ENCODE data around the gene DPY19L3.
"Not testable (repeated sequence)": the region's sequence is repeated elsewhere in the genome, so short reads cannot be mapped to it uniquely, and the experiment has no call there.

DPY19L3 gene

DNA sequence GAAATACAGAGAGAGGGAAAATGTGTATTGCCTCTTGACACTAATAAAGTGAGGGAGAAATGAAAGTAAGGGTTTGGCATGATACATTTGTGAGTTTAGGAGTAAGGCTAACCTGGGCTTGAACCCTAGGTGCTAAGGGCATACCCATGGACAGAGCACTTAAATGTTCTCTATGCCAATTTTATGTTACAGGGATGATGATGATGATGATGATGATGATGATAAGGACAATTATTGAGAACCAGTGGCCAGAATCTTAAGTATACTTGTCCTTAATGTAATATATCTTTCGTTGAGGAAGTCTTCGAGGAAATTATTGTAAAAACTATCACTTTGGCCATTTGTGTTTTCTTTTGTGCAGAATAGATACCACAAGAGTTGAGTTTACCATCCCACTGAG is 33.2 kb downstream of the DPY19L3 start:
- no peak for DNase-seq (ENCODE audit: low read depth in 2 of 2)

DNA sequence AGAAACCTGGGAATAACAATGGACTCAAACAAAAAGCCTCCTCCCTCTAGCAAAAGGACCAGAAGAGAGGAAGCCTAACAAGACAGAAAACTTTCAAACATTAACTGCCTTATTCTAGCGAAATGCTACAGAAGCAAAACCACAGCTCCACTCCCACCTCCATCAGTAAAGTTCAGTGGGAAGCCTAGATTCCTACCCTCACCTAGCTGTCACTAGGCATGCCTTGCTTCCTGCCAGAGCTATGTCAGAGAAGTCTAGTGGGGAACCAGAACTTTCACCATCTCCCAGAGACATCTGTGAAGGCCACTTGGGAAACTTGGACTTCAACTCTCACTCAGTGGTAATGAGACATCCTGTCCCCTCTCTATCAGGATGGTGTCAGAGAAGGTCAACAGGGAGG is 37.1 kb downstream of the DPY19L3 start:
- no peak for DNase-seq (ENCODE audit: low read depth in 2 of 2)

DNA sequence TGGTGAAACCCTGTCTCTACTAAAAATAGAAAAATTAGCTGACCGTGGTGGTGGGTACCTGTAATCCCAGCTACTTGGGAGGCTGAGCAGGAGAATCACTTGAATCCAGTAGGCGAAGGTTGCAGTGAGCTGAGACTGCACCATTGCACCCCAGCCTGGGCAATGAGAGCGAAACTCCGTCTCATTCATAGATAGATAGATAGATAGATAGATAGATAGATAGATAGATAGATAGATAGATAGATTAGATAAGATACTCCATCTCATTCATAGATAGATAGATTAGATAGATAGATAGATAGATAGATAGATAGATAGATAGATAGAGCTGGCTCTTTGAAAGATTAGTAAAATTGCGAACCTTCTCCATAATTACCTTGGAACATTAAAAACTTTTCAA is 42.0 kb downstream of the DPY19L3 start:
- not testable (repeated sequence) for DNase-seq (ENCODE audit: low read depth in 2 of 2)

DNA sequence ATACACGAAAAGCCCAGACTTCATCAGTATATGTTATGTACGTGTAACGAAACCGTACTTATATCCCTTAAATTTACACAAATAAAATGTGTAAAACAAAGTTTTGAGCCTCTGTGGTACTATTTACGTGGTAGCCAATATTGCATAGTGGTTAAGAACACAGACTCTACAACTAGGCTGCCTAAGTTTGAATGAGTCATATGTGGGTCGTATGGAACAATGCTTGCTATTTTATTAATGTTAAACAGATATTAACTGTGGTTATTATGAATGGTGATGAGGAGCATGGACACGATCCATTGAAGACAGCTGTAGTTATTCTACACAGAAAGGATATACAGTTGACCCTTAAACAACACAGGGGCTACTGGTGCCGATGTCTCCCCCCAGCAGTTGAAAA is 42.5 kb downstream of the DPY19L3 start:
- DNase-seq (ENCODE audit: low read depth in 2 of 2) = no peak

DNA sequence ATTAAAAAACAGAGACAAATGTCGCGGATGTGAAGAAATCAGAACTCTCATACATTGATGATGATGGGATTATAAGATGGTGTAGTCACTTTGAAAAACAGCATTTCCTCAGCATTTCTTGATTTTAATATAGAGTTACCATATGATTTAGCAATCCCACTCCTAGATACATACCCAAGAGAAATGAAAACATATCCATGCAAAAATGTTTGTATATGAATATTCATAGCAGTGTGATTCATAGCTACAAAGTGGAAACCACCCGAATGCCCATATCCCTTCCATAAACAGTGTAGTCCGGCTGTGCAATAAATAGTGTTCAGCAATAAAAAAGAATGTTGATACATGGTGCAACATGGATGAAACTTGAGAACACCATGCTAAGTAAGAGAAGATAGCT is 44.6 kb downstream of the DPY19L3 start:
- no peak for DNase-seq (ENCODE audit: low read depth in 2 of 2)

DNA sequence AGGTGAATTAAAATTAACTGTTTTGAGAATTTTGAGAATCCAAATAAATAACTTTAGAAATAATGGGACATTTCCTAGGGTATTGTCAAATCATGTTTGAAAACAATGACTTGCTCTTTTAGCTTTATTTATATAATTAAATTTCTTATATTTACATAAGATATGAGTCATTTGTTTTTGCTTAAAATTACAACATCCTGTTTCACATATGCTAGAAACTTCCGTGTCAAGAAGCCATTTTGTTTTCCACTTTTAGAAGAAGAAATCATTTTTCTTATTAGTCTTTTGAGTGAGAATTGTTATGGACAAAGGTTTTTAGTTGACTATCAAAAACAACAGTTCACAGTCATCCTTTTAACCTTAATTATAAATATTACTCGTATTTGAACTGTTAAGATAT is 48.2 kb downstream of the DPY19L3 start:
- no peak for DNase-seq (ENCODE audit: low read depth in 2 of 2)

DNA sequence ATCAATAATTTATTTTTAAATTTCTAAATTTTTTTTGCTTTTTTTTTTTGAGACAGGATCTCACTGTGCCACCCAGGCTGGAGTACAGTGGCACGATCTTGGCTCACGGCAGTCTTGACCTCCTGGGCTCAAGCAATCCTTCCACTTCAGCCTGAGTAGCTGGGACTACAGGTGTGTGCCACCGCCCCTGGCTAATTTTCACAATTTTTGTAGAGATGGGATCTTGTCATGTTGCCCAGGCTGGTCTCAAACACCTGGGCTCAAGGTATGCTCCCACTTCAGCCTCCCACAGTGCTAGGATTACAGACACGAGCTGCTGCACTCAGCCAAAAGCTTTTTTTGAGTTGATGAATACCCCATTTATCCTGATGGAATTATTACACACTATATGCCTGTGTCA is 50.8 kb downstream of the DPY19L3 start:
- no peak for DNase-seq (ENCODE audit: low read depth in 2 of 2)

DNA sequence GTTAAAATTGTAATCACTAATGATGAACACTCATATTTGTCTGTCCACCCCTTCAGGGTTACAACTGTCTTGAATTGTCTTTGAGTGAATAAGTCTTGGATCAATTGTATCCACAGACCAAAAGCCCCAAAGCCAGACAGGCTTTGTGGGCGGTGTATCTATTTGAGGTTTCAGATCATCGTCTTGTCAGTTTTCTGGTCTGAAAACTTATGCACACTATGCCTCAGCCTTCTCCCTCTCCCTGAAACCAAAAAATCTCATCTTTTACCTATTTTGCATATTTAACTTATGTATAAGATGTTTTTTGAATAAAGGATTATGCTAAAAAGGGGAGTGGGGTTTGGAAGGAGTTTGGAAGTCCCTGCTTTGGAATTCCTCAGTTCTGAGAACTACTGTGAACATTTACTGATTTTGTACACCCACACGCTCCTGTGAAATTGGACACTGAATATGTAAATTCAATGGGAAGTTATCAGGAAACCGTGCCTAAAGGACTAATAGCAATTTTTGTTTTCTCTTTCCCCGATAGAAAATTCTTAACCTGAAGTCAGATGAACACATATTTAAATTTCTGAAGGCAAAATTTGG is 52.1 kb downstream of the DPY19L3 start:
- no peak for DNase-seq (ENCODE audit: low read depth in 2 of 2)

DNA sequence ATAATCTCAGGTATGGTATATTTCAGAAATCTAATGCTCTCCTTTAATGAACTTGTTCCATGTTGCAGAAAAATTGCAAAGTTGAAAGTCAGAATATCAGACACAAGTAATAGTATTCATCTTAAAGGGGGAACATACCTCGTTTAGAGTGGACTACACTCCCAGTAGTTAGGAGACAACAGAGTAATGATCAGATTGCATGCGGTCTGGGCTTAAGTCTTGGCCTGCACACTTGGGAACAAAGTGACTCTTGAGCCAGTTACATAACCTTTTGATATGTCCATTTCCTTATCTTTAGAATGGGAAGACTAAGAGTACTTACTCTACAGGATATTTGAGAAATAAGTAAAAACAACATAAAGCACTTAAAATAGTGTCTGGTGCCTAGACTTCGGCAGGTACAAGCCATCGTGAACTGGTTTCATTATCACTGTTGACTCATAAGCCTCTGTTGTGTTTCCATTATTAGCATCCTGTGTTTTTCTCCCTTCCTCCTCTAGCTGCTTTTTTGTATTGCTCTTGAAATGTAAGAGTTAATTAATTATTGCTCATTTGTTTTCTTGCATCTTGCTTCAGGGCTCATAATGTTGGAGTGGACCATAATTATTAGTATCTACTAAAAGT is 53.0 kb downstream of the DPY19L3 start:
- DNase-seq (ENCODE audit: low read depth in 2 of 2) = no peak

DNA sequence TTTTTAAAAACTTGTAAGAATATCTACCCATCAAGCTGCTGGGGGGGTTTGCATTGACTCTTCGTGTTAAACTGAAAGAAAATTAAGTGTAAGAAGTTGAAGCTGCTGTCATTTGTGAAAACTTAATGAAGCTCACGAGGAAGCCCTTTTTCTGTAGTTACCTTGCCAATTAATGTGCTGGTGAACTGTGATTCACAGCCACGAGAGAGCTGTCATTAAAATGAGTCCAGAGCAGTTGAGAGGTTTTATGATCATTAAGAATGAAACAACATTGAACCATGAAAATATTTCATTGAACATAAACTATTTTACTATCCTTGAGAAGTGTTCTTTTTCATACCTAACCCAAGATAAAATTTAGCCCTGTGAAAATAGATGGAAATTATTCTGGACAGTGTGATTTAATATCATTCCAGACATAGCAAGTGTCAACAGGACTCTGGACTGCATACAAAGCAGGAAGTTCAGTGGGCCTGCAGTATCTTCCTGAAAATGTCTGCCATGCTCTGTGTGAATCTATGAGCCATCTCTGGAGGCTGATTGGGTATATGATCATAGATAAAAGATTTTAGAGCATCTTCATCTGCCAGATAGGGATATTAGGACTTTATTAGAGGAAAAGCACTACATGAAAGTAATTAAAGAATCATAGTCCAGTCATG is 53.8 kb downstream of the DPY19L3 start:
- DNase-seq (ENCODE audit: low read depth in 2 of 2) = no peak

DNA sequence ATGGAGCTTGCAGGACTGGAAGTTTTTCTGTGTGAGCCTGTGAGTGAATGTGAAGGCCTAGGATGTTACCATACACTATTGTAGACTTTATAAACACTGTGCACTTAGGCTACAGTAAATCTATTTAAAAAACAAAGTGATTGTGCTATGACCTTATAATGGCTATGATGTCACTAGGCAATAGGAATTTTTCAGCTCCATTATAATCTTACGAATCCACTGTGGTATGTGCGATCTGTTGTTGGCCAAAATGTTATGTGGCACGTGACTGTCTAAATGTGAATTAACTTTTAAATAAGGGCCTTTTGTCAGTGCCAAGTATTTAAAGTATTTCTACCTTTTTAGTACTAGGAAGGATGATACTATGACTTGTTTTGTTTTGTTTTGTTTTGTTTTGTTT is 54.9 kb downstream of the DPY19L3 start:
- no peak for DNase-seq (ENCODE audit: low read depth in 2 of 2)

DNA sequence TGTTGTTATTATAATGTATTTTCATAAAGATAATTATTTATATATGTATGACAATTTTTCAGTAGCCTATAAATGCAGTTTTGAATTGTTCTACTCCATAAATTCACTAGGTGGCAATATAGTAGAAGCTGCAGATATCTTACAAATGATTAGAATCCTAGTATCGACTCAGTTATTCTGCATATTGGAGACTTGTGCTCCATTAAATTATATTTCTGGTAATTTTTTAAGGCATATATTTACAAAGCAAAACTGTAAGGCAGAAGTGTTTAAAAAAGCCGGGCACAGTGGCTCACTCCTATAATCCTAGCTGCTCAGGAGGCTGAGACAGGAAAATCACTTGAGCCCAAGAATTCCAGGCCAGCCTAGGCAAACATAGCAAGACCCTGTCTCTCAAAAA is 58.7 kb downstream of the DPY19L3 start:
- no peak for DNase-seq (ENCODE audit: low read depth in 2 of 2)

DNA sequence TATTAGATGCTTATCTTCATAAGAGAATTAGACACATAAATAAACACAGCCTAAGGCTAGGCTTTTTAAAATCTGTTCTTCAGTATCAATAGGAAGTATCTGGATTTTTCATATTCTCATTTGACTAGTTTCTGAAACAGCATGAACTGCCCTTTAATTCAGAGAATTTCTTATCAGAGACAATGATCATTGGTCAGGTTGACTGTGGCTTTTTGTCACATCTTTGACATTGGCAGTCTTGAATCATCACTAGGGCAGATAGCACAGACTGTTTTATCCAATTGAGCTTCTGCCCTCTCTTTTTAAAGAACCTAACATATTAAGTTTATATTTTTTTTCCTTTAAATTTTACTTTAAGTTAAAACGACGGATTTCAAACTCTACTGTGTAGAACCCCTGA is 59.6 kb downstream of the DPY19L3 start:
- DNase-seq (ENCODE audit: low read depth in 2 of 2) = no peak

DNA sequence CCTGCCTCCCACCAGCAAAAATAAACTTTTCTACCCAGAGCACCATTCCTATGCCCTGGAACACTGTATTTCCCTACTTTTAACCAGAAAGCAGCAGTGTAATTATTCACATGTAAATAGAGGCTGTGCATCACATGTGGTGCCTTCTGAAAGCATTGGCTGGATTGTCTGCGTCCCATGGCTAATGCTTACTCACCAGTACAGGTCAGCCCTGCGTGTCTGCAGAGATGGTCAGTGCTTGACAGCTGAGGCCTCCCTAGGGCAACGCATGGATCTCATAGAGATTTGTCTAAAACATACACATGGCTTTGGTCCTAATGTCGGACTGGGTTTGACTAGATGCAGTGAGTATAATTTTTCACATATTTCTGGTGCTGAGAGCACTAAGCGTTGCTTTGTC is 64.2 kb downstream of the DPY19L3 start:
- DNase-seq (ENCODE audit: low read depth in 2 of 2) = no peak

DNA sequence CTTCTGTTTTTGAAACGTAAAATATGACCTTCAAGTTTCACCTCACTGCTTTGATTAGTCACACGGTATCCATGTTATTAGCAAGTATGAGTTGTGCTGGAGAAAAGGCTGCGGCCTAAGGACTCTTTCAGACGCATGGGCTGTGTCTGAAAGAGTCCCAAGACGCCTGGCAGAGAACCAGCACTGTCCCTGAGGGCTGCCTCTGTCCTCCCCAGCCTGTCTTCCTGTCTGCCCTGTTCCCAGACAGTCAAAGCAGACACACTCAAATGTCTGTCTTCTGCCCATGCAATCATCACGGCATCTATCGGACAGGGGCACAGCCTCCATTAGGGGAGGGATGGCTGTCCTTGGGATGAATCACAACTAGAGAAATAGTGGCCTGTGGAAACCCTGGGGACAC is 65.5 kb downstream of the DPY19L3 start:
- DNase-seq (ENCODE audit: low read depth in 2 of 2) = no peak

DNA sequence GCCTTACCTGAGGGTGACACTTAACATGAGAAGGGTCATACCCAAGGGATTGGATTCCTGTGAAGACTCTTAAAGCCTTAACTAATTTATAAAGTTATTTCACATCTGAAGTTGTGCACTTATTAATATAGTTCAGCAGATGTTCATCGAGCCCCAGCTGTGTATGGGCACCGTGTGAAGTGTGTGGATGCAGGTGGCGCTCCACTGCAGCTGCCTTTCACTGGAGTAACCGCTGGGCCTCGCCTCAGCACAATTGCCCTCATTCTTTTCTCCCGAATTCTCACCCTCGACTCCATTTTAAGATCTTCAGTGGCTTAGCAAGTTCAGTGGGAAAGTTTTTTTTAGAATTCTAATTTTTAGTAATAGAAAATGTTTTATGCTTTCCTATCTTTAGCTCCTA is 66.2 kb downstream of the DPY19L3 start:
- DNase-seq (ENCODE audit: low read depth in 2 of 2) = no peak

DNA sequence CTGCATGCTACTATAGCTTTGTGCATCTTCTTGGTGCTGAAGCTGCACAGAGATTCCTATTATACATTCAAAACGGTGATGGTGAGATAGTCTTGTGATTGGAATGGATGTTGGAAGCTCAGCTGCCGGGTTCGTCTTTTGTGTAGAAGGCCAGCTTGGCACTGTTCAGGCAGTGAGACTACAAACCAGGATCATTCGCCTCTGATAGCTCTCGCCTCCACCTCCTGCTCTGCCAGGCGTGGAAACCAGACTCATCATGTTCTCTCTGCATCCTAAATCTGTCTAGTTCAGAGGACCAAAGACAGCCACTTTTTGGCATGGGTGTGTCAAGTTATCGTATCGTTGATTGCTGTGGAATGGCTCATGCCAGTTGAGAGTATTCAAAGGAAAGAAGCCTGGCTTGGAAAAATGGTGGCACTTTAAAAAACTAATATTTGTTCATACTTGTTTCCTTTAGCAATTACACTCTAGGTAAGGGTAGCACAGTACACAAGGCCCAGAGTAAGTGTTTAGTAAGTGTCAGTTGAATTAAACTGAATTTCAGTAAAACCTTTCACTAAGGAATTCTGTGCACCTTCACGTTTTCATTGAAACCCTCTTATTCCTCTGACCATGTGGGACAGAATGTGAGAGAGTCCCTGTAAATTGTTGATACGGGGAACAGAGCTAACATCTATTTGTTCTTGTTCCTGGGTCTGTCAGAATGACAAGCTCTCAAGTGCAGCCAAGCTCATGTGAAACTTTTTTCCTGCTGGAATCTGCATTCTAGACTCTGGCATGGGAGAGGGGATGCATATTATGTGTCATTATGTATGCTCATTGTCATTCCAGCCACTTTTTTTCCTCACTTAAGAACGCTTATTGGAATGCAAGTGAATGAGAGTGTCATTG is 69.8 kb downstream of the DPY19L3 start:
- no peak for DNase-seq (ENCODE audit: low read depth in 2 of 2)

DNA sequence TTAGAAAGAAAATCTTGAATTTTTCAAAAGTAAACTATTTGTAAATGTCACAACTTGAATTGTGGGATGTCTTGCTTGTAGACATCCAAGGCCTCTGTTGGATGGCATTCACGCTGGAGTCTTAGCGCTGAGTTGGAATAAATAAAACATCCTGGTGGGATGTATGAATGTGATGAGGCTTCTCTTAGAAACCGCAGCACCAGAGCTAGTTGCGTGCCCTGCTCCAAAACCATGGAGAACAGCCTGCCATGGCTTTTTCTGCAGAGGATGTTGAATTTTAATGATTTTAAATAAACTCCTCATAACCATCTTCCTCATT is 70.4 kb downstream of the DPY19L3 start:
- no peak for DNase-seq (ENCODE audit: low read depth in 2 of 2)

DNA sequence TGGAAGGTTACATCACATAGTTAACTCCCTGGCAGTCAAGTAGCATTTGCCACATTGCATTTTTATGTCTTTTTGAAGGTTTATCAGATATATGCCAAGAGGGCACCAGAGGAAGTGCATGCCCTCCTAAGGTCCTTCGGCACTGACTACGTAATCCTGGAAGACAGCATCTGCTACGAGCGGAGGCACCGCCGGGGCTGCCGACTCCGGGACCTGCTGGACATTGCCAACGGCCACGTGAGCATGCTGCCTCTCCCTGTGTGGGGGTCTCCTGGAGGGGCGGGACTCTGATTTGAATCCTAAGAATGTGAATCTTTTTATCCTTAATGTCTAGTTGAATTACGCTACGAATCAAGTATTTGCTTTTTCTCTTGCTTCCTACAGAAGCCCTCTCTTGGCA is 74.8 kb downstream of the DPY19L3 start:
- DNase-seq (ENCODE audit: low read depth in 2 of 2) = no peak

DNA sequence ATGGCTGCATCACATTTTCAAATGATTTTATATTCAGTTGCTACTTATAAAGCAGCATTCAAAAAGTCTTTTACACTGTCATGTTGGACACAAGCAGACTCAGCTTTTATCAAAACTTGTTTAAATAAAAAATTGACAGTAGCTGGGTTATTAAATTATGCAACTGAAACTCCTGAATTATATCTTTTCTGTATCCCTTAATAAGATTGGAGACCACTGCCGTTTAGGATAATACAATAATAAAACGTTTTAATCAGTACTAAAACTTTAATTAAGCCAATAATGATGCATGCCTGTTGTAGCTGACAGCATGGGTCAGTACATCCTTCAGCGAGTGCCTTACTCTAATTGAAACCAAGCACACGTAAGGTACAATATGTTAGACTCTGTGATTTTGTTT is 78.0 kb downstream of the DPY19L3 start:
- no peak for DNase-seq (ENCODE audit: low read depth in 2 of 2)

DNA sequence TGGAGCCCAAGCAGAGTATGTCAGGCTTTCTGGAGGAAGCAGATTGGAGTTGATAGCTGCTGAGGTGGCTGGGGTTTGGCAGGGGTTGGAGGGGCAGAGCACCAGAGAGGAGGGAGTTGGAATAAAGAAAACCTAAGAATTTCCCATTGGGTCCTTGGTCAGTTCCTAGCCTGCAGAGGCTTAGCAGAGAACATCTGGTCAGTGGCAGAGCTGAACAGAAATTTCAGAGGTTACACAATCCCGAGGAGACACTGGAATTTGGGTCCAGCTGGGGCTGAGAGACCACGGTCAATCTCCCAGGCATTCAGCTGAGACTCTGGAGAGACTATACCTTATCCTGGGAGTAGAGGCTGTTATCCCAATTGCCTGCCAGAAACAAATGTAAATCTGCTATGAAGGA is 84.4 kb downstream of the DPY19L3 start:
- no peak for DNase-seq (ENCODE audit: low read depth in 2 of 2)

DNA sequence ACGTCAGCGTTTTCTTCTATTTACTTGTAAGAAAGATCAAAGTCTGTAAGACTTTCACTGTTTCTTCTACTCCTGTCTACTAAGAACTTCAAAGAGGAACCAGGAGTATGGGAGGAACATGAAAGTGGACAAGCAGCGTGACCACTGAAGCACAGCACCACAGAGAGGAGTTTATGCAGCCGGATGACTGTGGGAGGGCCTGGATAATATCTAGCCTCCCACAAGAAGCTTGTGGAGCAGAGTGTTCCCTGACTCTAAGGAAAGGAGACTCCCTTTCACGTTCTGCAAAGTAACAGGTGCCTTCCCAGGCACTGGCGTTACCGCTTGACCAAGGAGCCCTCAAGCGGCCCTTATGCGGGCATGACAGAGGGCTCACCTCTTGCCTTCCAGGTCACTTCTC is 91.8 kb downstream of the DPY19L3 start:
- DNase-seq (ENCODE audit: low read depth in 2 of 2) = no peak

DNA sequence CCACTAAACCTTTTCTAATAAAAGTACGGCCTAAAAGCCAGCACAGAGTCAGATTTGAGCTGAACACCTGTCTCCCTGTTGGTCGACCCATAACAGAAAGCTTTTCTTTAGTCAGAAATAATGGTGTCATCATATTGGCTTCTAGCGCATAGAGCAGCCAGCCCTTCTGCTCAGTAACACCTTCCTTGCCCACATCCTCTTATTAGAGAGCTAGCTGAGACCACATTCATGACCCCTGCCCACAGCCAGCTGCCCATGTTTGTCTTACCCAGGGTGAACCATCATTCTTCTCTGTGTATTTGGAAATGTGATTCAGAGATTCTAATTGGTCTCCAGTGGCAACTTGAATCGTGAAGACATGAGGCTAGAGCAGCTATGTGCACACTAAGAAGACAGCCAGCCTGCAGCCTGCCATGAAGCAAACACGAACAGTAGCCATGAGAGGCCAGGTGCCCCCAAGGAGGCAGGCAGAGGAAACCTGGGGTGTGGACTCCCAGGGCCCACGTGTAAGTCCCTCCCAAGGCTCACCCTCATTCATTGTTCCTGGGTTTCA is 93.2 kb downstream of the DPY19L3 start:
- DNase-seq (ENCODE audit: low read depth in 2 of 2) = no peak

All from stimulated activated CD8-positive, alpha-beta memory T cell treated with anti-CD3 and anti-CD28 coated beads, Interleukin-15, amount 100 ng/mL, for 48 hours (primary cell).